ENCODE measurements around the gene IFNAR2.
"Not testable (repeated sequence)": the region's sequence is repeated elsewhere in the genome, so short reads cannot be mapped to it uniquely, and the experiment has no call there.

The IFNAR2 gene

DNA sequence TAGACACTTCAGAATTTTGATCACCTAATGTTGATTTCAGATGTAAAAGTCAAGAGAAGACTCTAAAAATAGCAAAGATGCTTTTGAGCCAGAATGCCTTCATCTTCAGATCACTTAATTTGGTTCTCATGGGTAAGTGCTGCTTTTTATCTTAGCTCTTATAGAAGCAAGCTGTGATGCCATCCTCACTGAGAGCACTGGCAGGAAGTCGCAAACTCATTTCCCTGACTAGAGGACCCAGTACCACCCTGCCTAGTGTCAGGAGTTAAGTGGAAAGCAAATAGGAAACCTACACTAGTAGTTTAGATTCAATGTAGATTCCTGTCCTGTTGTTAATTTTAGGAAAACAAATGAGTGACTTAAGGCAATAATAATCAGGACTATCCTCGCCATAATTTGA, 12.1 kb downstream of the IFNAR2 start:
- in situ Hi-C loops (cut with MboI; ENCODE audit: low sequenced_read_pairs) = no loop called here

DNA sequence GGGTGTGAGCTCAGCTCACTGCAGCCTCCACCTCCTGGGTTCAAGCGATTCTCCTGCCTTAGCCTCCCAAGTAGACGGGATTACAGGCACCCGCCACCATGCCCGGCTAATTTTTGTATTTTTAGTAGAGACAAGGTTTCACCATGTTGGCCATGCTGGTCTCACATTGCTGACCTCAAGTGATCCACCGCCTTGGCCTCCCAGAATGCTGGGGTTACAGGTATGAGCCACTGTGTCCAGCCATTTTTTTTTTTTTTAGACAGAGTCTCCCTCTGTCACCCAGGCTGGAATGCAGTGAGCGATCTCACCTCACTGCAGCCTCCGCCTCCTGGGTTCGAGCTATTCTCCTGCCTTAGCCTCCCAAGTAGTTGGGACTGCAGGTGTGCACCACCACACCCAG, 13.1 kb downstream of the IFNAR2 start:
- in situ Hi-C loops (cut with MboI; ENCODE audit: low sequenced_read_pairs) = not testable (repeated sequence)

DNA sequence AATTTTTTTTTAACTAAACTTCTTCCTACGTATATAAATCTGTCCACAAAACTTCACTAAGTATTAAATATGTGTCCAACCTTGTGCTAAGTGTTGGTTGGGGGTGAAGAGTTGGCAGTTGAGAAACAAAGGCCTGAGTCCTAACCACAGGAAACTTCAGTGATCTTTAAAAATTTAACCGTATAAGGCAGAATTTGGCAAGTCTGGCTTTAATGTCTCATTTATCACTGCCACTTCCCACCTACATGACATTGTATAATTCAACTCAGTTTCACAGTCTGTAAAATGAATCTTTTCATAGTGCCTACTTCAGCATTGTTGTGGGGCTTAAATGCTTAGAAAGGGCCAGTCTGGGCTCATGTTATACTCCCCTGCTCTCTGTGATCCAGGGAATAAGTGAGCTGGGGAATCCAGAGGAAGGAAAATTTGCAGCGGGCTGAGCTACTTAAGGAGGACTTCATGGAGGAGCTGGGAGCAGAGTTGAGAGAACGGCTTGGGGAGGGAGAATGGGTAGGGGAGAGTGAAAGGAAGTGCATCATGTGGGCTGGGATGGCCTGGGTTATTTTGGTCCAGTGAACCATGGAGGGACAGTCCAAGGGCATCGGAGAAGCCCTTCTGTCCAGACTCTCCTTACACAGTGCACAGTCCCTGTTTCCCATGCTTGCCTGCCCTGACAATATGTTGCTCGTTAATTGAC, 14.5 kb downstream of the IFNAR2 start:
- in situ Hi-C loops (cut with MboI; ENCODE audit: low sequenced_read_pairs) = no loop called here

DNA sequence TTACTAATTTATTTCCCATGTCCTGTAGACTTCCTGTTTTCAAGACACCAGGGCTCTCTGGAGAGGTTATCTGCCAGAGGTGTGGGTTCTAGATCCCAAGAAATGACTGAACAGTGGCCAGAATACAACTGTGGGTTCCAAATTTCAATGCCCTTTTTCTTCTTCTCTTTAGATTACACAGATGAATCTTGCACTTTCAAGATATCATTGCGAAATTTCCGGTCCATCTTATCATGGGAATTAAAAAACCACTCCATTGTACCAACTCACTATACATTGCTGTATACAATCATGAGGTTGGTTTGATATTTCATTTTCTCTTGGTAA, 15.0 kb downstream of the IFNAR2 start:
- in situ Hi-C loops (cut with MboI; ENCODE audit: low sequenced_read_pairs) = no loop called here

DNA sequence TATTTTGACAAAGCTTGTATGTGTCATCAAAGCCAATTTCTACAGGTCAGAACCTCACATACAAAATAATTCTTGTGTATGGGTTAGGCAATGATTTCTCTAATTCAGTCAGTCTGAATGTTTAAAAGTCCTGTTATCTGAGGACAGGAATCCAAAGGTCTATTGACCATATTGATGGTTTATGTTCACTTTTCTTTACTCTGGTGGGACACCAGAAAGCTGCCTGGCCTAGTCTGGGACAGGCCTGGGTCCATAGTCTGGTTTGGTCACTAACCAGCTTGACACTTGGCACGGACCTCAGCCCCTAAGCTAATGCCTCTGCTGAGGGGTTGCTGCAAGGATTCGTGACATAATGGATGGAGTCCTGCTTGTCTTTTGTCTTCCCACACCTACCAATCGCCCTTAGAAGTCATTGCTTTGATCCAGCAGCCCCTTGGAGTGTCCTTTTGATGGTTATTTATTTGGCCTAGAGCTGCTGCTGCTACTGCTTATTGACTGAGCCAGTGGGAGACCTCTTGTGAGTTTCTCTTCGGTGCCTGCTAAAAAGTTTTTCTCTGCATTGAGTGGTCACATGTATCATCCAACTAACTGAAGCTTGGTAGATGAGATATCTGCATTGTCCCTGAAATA, 15.7 kb downstream of the IFNAR2 start:
- in situ Hi-C loops (cut with MboI; ENCODE audit: low sequenced_read_pairs) = no loop called here

DNA sequence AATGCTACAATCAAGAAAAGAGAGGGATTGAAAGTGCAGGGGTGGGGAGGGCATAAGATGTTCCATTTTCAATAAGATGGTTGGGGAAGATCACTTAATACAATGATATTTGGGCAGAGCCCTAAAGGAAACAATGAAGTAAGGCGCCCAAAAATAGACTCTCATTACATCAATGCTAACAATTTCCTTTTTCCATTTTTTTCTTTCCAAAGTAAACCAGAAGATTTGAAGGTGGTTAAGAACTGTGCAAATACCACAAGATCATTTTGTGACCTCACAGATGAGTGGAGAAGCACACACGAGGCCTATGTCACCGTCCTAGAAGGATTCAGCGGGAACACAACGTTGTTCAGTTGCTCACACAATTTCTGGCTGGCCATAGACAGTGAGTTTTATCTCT, 16.8 kb downstream of the IFNAR2 start:
- in situ Hi-C loops (cut with MboI; ENCODE audit: low sequenced_read_pairs) = no loop called here

DNA sequence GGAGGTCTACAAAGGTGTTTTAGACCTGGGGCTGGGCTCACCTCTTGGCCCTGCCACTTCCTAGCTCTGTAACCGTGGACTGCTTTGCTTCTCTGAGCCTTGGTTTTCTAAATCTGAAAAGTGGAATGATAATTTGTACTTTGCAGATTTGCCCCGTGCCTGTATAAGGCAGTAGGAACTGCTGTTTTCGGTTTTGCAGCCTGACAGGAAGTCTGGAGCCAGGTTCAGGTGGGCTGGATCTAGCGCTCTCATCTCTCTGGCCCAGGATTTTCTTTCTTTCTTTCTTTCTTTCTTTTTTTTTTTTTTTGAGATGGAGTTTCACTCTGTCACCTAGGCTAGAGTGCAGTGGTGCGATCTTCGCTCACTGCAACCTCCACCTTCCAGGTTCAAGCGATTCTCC, 17.2 kb downstream of the IFNAR2 start:
- in situ Hi-C loops (cut with MboI; ENCODE audit: low sequenced_read_pairs) = no loop called here

DNA sequence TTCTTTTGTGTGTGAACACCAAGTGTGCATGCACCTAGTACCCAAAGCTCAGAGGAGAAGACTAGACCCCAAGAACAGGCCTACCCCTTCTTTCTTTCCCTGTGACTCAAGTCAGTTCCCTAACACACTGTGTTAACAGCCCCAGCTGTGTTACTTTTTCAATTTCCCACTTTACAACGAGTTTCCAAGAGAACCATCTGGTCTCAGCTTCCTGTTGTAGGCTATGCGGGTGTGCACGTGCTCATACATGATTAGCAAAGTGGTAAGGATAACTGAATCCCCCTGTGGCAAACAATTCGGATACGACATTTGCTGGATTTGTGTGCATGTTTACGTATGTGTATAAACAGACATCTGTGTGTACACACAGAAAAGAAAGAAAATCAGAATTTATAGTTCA, 17.9 kb downstream of the IFNAR2 start:
- in situ Hi-C loops (cut with MboI; ENCODE audit: low sequenced_read_pairs) = no loop called here

DNA sequence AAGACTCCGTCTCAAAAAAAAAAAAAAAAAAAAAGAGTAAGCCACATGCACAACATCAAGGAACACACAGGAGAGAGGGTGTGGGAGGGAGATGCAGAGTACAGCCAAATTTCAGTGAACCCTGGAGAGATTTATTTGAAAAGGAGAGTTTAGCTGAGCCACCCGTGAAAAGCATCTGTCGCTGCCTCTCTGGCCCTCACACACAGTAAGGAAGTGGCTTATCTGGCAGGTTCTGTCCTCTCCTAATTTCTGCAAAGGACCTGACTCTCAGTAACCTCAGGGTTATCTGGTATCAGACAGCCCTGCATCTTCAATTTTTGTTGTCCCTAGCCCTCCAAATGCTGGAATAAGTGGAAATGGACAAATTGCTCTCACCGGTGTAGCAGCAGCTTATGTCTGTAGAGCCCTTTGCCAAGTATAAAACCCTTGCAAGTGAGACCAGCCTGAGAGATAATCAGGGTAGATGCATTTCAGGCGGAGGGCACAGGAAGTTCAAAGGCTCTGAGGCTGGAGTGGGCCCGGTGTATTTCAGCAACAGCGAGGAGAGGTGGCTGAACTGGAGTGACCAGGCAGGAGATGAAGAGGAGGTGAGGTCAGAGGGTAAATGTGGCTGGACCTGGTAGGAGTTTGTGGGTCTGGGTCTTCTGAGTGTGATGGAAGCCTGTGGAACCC, 19.7 kb downstream of the IFNAR2 start:
- in situ Hi-C loops (cut with MboI; ENCODE audit: low sequenced_read_pairs) = no loop called here

DNA sequence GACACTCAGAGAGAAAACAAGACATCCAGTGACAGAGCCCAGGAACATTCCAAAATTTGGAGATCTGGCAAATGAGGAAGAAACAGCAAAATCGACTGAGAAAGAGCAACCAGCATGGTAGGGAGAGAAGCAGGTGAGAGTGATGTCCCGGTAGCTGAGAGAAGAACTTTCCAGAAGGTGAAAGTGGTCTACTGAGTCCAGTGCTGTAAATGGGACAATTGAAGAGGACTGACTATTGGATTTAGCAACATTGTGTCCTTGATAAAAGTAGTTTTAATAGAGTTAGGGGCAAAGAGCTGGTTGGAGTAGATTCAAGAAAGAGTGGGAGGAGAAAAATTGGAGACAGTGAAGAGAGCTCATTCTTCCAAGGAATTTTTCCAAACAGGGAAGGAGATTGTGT, 21.4 kb downstream of the IFNAR2 start:
- in situ Hi-C loops (cut with MboI; ENCODE audit: low sequenced_read_pairs) = no loop called here

DNA sequence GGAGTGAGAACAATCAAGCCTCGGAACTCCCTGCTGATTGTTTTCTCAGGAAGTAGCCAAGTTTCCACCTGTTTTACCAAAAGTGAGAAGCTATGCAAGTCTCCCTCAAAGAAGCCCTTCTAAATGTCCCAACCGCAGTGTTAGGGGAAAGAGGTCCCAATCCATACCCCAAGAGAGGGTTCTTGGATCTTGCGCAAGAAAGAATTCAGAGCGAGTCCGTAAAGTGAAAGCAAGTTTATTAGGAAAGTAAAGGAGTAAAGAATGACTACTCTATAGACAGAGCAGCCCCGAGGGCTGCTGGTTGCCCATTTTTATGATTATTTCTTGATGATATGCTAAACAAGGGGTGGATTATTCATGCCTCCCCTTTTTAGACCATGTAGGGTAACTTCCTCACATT, 23.6 kb downstream of the IFNAR2 start:
- in situ Hi-C loops (cut with MboI; ENCODE audit: low sequenced_read_pairs) = not testable (repeated sequence)

DNA sequence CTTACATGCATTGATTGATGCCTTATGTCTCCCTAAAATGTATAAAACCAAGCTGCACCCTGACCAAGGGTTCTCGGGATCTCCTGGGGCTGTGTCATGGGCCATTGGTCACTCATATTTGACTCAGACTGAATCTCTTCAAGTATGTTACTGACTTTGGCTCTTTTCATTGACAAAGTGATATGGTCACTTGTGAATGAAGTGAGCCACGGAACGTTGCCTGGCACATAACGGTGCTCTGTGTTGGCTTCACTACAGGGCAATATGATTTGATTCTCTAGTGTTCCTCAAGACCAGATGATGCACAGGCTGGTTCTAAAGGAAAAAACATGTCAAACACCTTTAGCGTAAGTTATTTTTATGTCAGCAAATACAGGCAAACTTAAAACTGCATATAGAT, 25.0 kb downstream of the IFNAR2 start:
- in situ Hi-C loops (cut with MboI; ENCODE audit: low sequenced_read_pairs) = no loop called here

DNA sequence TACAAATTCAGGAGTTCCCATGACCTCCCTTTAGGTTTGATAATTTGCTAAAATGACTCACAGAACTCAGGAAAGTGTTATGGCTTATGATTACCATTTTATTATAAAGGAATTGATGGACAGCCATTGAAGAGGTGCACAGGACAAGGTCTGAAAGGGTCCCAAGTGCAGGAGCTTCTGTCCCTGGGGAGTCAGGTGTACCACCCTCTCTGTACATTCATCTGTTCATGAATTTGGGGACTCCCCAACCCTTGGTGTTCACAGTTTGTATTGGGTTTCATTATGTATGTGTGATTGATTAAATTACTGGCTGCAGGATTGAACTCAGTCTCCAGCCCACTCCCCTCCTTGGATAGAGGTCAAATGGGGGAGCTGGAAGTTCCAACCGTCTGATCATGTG, 25.7 kb downstream of the IFNAR2 start:
- in situ Hi-C loops (cut with MboI; ENCODE audit: low sequenced_read_pairs) = no loop called here

DNA sequence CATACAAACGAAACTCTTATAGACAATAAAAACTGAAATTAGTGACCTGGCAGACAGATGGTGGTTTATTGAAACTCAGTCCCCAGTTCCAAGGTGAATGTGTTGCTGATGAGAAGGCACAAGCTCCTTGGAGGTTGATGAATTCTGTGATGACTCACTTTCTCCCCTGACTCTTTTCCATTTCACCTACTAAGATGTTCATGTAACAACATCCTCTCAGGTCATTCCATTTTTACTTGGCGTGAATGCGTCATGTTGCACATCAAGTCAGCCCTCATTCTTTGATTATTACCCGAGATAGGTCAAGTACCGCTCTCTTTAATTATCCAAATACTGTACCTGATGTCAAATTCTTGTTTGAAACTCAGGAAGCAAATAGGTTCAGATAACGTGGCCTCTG, 26.3 kb downstream of the IFNAR2 start:
- in situ Hi-C loops (cut with MboI; ENCODE audit: low sequenced_read_pairs) = no loop called here

DNA sequence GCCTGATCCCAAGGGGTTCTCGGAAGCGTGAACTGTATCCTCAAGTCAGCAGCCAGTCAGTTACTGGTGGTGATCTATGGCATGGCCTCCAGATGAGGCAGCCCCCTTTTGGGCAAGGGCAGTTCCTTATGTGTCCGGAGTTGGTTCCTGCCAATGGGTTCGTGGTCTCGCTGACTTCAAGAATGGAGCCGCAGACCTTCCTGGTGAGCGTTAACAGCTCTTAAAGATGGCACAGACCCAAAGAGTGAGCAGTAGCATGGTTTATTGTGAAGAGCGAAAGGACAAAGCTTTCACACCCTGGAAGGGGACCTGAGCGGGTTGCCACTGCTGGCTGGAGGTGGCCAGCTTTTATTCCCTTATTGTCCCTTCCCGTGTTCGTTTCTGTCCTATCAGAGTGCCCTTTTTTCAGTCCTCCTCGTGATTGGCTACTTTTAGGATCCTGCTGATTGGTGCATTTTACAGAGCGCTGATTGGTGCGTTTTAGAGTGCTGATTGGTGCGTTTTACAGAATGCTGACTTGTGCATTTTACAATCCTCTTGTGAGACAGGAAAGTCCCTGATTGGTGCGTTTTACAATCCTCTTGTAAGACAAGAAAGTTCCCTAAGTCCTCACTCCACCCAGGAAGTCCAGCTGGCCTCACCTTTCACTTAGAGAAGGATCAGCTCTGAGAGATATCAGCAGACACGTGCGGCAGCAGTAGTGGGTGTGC, 27.5 kb downstream of the IFNAR2 start:
- in situ Hi-C loops (cut with MboI; ENCODE audit: low sequenced_read_pairs) = no loop called here

DNA sequence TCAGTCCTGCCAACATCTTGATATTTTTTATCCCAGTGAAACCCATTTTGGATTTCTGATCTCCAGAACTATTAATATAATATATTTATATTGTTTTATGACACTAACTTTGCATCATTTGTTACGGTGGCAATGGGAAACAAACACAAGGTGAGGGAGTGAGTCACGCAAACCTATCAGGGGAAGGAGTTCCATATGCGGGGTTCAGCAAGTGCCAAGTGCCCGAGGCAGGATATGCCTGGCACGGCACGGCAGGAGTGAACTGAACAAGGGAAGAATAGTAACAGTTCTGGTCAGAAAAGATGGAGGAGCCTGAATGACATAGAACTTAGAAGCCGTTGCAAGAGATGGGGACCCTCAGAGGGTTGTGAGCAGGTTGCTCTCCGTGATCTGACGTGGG, 28.7 kb downstream of the IFNAR2 start:
- in situ Hi-C loops (cut with MboI; ENCODE audit: low sequenced_read_pairs) = no loop called here

DNA sequence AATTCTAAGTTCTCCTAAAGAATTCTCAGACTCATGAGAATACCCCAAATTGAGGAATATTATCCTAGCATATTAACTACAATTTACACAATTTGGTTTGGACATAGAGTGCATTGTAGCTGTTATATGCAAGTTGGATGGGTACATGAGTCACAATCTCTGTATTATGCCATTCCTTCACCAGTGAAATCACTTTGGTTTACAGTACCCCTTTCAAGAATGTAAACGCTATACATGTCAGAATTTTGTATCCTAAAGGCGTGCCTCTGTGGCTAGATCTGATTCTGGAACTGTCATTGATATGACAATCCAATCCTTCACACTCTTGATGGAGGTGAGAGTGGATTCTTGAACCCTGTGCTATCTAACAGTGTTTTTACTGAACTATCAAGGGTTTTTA, 29.7 kb downstream of the IFNAR2 start:
- in situ Hi-C loops (cut with MboI; ENCODE audit: low sequenced_read_pairs) = no loop called here

DNA sequence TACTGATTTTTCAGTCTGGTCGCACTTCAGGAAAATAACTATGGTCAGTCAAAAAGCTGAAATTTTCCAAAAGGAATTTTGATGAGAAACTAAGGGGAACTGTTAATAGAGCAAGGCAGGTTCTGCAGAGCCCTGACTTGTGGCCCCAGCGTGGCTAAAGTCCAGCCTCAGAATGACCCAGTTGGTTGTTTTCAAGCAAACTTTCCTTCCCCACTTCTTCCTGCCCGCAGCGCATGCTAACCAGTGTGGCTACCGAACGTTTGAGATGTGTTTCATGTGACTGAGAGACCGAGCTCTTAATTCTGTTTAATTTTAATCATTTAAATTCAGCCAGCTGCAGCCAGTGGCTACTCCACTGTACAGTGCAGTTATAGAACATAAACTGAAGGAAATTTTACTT, 30.3 kb downstream of the IFNAR2 start:
- in situ Hi-C loops (cut with MboI; ENCODE audit: low sequenced_read_pairs) = no loop called here

DNA sequence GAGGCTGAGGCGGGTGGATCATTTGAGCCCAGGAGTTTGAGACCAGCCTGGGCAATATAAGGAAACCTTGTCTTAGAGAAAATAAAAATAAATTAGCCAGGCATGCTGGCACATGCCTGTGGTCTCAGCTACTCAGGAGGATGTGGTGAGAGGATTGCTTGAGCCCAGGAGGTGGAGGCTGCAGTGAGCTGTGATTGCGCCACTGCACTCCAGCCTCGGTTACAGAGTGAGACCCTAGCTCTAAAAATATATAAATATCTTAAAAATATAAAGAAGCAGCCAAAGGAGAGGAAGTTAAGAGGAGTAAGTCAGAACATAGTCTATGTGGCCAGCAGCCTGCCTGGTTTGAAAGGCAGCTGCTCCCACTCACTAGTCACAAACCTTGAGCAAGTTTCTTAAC, 31.9 kb downstream of the IFNAR2 start:
- in situ Hi-C loops (cut with MboI; ENCODE audit: low sequenced_read_pairs) = no loop called here

DNA sequence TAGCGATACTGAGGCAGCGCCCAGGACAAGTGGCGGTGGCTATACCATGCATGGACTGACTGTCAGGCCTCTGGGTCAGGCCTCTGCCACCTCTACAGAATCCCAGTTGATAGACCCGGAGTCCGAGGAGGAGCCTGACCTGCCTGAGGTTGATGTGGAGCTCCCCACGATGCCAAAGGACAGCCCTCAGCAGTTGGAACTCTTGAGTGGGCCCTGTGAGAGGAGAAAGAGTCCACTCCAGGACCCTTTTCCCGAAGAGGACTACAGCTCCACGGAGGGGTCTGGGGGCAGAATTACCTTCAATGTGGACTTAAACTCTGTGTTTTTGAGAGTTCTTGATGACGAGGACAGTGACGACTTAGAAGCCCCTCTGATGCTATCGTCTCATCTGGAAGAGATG, 33.2 kb downstream of the IFNAR2 start:
- in situ Hi-C loops (cut with MboI; ENCODE audit: low sequenced_read_pairs) = no loop called here

DNA sequence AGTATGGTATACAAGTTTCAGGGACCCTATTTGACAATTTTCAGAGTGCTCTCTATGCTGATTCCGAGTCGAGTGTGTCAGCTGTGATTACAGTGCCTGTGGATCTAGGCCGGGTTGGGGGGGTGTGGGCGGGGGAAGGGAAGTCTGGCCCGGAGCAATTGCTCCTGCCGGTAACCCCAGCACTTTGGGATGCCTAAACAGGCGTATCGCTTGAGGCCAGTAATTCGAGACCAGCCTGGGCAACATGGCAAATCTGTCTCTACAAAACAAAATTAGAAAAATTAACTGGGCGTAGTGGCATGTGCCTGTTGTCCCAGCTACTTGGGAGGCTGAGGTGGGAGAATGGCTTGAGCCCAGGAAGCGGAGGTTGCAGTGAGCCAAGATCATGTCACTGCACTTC, 34.8 kb downstream of the IFNAR2 start:
- in situ Hi-C loops (cut with MboI; ENCODE audit: low sequenced_read_pairs) = no loop called here

DNA sequence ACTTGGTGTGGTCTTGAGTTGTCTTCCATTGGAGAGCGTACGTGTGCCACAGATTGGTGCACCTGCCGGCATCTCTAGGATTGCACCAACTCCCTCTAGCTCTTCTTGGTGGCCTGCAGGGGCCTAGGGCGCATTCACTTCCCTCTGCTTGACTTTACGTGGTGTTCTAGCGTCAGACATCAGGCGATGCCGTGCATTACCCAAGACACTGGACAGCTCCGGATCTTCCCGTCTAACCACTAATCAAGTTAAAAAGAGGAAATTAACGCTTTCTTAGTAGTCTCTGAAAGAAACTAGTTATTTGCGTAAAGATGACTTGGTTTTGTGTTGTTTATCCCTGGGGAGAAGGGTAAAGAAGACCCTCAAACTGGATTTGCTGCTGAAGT, 35.9 kb downstream of the IFNAR2 start:
- in situ Hi-C loops (cut with MboI; ENCODE audit: low sequenced_read_pairs) = no loop called here
